HK-2 (cell line): ENCODE data around the gene AGPAT1.
"Not testable (repeated sequence)": the region's sequence is repeated elsewhere in the genome, so short reads cannot be mapped to it uniquely, and the experiment has no call there.

ENCODE experiments used
- DNase-seq: peaks from one replicate; pipeline ENCODE4 v3.0.0-alpha.2; 2018; ENCODE audit not compliant: unreplicated experiment

Gene AGPAT1

DNA sequence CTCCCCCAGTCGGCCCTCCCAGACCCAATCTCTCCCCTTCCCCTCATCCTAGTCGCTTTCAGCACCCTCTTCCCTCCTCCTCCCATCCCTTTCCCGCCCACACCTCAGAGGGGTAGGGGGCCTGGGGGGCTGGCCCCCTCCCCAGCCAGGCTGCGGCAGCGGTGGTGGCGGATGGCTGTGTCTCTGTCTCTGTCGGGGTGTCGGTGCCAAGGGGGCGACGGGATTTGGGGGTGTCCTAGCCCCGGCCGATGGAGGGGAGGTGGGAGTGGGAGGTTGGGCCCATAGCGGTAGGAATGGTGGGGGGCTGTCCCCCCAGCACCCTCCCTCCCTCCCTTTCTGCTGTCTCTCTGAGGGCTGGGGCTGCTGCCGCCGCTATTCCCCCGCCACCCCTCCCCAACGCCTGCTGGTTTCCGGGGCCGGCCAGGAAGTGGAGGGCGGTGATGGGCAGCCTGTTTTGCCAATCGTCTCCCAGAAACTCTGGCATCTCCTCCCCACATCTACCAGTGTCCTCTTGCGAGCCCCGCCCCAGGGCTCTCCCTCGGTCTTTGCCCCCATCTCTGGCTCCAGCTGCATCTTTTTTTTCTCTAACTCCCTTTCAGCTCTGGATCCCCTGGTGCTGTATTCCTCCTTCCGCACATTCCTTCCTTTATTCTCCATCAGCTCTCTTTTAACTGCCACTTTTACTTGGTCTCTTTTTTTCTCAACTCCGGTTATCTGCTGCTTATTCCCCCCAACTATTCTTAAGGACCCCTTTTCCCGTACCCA lies at the start of gene AGPAT1:
Gene AGPAT1, minus strand, starts transcription at position 374 of the 765 bp plus-strand sequence. CDS start 4,588 bp downstream, outside the sequence.
- peak; percentile 98 for DNase-seq

GRCh38 chr6:32224696-32225095 lies 48.8 kb upstream of the AGPAT1 start:
- DNase-seq: no peak

GRCh38 chr6:32223258-32224235 lies 47.7 kb upstream of the AGPAT1 start, which contains the start of gene NOTCH4:
NOTCH4 (minus strand) TSS chr6:32224067; CDS start chr6:32223928, 139 bp downstream.
- no peak for DNase-seq

DNA sequence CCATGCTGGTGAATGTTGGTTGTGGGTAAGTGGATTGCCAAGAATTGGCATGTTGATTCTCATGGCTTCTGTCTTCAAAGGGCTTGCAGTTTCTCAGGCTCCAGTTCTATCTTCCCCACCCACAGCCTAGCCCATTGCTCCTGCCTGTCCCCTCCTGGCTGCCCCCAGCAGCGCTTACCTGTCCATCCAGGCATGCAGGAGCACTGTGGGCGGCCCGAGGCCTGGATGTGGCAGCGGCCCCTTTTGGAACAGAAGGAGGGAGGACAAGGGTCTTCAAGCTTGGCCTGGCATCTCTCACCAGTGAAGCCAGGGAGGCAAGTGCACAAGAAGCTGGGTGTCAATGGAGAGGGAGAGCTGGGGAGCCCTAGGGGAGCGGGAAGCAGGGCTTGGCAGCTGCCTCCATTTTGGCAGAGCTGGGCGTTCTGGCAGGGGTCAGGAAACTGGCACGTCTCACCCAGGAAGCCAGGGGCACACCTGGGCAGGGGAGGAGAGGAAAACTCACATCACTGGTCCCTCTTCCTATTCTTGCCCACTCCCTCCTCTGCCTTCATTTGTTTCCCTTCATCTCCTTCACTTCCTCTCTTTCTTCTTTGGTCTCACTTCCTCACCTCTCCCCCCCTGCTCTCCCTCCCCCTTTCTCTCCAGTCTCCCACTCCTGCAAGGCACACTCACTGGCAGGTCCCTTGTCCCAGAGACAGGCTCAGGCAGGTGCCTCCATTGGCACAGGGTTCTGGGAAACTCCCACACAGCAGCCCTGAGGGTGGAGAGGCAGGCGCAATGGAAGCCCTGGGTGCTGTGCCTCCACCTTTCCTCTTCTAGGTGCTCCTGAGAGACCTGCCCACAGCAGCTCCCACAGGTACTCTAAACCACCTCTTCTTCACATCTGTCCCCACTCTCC lies 46.7 kb upstream of the AGPAT1 start:
- no peak for DNase-seq

DNA sequence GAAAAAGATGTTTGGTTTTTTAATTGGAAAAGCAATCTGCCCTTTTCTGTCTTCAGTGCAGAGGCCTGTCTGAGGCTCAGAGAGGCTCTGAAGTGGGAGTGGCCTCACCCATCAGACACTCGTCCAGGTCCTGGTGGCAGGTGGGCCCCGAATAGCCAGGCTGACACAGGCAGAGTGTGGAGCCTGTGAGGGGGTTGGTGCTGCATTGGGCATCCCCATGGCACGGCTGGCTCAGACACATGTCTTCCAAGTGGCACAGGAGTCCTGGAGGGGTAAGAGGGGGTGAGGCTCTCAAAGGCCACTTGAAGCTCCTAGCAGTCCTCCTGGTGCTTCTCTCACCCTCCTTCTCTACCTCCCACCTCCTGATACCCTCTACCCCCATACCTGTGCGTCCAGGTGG lies 44.1 kb upstream of the AGPAT1 start:
- DNase-seq: no peak

- no peak for DNase-seq
Observed at GRCh38 chr6:32218167-32218566, 42.3 kb upstream of the AGPAT1 start.

DNA sequence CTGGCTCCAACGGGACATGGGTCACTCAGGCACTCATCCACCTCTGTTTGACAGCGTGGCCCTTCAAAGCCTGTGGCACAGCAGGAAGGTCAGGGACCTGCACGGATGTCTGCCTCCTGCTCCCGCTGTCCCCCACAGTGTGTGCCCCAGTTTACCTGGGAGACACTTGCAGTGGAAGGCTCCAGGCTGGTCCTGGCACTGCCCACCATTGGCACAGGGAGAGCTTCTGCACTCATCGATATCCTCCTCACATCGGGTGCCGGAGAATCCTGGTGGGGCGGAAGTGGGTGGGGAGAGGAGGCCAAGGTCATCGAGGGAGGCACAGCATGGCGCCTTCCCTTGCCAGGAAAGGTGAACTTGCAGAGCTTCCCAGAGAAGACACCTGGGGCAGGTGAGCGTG lies 41.1 kb upstream of the AGPAT1 start:
- DNase-seq: no peak

DNA sequence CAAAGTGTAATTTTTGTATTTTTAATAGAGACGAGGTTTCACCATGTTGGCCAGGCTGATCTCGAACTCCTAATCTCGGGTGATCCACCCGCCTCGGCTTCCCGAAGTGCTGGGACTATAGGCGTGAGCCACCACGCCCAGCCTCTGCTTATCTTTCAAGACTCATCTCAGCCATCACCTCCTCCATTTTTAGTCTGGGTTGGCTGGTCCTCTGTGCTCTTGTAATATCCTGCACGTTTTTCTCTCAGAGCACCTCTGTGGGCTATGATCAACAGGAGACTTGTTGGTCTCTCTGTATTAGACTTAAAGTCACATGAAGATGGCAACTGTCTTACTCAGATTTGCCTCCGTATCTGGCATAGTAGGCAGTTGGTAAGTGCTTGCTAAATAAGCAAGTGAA lies 40.4 kb upstream of the AGPAT1 start:
- DNase-seq: no peak

DNA sequence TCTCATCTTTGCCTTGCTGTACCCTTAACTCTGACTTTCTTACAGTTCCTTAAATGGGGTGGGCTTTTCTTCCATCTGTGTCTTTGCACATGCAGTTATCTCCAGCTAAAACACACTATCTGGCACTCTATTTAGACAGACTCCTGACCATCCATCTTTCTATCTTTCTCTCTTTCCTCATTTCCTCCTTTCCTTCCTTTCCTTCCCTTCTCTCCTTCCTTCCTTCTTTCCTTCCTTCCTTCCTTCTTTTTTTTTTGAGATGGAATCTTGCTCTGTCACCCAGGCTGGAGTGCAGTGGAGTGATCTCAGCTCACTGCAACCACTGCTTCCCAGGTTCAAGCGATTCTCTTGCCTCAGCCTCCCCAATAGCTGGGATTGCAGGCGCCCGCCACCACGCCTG lies 39.7 kb upstream of the AGPAT1 start:
- no peak for DNase-seq

- no peak for DNase-seq
Observed at GRCh38 chr6:32214126-32214525, 38.2 kb upstream of the AGPAT1 start.

DNA sequence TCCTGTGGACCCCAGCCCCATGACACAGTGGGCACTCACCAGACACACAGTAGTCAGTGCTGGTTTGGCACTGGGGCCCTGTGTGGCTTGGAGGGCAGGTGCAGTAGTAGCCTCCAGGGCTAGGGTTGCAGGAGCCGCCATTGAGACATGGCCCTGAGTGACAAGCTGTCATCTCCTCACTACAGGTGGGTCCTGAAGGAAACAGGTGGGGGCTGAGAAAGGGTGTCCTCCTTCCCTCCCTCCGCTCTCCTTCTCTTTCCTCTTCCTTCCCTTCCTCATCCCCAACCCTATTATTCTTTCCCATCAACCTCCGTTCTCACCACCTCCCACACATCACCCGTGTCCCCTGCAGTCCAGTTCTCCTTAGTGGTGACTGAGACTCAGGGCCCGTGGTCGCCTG lies 37.8 kb upstream of the AGPAT1 start:
- no peak for DNase-seq

GRCh38 chr6:32212076-32212760 lies 36.3 kb upstream of the AGPAT1 start:
- no peak for DNase-seq

GRCh38 chr6:32211432-32211831 lies 35.5 kb upstream of the AGPAT1 start:
- DNase-seq: not testable (repeated sequence)

DNA sequence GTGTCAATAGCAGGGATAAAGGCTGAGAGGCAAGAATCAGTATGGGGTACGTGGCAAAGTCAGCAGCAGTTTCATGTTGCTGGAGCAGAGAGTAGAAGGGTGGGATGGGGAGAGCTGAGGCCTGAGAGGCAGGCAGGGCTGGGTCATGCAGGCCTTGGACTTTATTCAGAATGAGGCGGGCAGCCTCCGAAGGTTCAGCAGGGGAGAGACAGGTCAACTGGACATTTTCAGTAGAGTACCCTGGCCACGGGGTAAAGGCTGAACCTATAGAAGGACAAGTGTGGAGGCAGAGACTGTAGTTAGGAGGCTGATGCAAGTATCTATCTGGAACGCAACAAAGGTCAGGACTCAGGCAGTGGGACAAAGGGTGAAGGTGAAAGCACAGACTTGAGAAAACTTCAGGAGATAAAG lies 34.3 kb upstream of the AGPAT1 start:
- no peak for DNase-seq

DNA sequence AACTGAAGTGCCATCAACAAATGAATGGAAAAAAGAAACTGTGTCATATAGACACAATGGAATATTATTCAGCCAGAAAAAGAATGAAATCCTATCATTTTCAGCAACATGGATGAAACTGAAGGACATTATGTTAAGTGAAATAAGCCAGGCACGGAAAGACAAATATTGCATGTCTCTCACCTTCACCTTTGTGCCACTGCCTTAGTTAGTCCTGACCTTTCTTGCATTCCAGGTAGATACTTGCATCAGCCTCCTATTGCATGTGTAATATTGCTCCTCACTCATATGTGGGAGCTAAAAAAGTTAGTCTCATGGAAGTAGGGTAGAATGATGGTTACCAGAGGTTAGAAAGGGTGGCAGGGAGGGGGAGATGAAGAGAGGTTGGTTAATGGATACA lies 33.1 kb upstream of the AGPAT1 start:
- no peak for DNase-seq

DNA sequence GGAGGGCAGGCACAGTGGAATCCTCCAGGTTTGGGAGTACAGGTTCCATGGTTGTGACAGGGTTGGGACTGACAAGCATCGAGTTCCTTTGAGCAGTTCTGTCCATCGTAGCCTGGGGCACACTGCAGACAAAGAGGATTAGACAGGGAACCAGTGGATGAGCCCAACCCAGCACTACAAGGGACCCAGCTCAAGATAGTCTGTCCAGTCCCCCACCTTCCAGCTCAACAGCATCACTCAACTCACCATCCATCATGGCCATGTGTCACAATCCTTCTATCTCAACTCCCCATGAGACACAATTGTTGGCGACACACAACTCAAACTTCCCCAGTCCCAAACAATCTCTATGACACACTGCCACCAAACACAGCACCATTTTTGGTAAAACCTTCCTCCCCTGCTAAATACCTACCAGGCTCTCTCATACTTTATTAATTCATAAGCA lies 28.4 kb upstream of the AGPAT1 start:
- DNase-seq: no peak

- no peak for DNase-seq
Observed at GRCh38 chr6:32203426-32204267, 27.8 kb upstream of the AGPAT1 start.

- DNase-seq: no peak
Observed at GRCh38 chr6:32202186-32202585, 26.3 kb upstream of the AGPAT1 start.

GRCh38 chr6:32200711-32201475 lies 25.0 kb upstream of the AGPAT1 start:
- no peak for DNase-seq
